GM19238 (cell line): ENCODE results near the gene TRAF5.
"Not testable (repeated sequence)": the region's sequence is repeated elsewhere in the genome, so short reads cannot be mapped to it uniquely, and the experiment has no call there.

Experiments
- DNase-seq: peaks from one replicate; pipeline ENCODE4 v3.0.0; 2011; ENCODE audit warnings: low spot score; ENCODE audit not compliant: insufficient read length

Gene TRAF5

GRCh38 chr1:211345719-211346118 is 19.1 kb downstream of the TRAF5 start:
- no peak for DNase-seq

GRCh38 chr1:211347077-211347844 is 20.6 kb downstream of the TRAF5 start:
- DNase-seq = no peak

GRCh38 chr1:211348547-211348946 is 21.9 kb downstream of the TRAF5 start:
- no peak for DNase-seq

GRCh38 chr1:211349741-211350140 is 23.1 kb downstream of the TRAF5 start:
- DNase-seq = no peak

GRCh38 chr1:211352055-211352454 is 25.4 kb downstream of the TRAF5 start:
- DNase-seq = not testable (repeated sequence)

- DNase-seq = no peak
Measured at GRCh38 chr1:211352465-211352864, 25.8 kb downstream of the TRAF5 start.

GRCh38 chr1:211352985-211353515 is 26.4 kb downstream of the TRAF5 start:
- DNase-seq = peak; percentile 48

- no peak for DNase-seq
Measured at GRCh38 chr1:211353562-211354212, 27.1 kb downstream of the TRAF5 start.

- DNase-seq = no peak
Measured at GRCh38 chr1:211355873-211356272, 29.2 kb downstream of the TRAF5 start.

GRCh38 chr1:211356723-211357407 is 30.2 kb downstream of the TRAF5 start:
- no peak for DNase-seq

- no peak for DNase-seq
Measured at GRCh38 chr1:211358685-211359084, 32.1 kb downstream of the TRAF5 start.

GRCh38 chr1:211359876-211360275 is 33.2 kb downstream of the TRAF5 start:
- no peak for DNase-seq

- DNase-seq = no peak
Measured at GRCh38 chr1:211361202-211361601, 34.6 kb downstream of the TRAF5 start.

- no peak for DNase-seq
Measured at GRCh38 chr1:211369640-211370039, 43.0 kb downstream of the TRAF5 start.

GRCh38 chr1:211370669-211371068 is 44.0 kb downstream of the TRAF5 start:
- DNase-seq = no peak

GRCh38 chr1:211371406-211372105 is 44.9 kb downstream of the TRAF5 start:
- no peak for DNase-seq

GRCh38 chr1:211372463-211372862 is 45.8 kb downstream of the TRAF5 start:
- no peak for DNase-seq

GRCh38 chr1:211375146-211375818 is 48.6 kb downstream of the TRAF5 start:
- DNase-seq = no peak

GRCh38 chr1:211375949-211376348 is 49.3 kb downstream of the TRAF5 start:
- no peak for DNase-seq

GRCh38 chr1:211376807-211377470 is 50.3 kb downstream of the TRAF5 start:
- no peak for DNase-seq
